Measurements from ENCODE around the gene HSPA4. TPM values are rescaled to one million over a fixed set of nuclear protein-coding genes. Genes with fewer than 3 reads are reported as not detected.
"Not testable (repeated sequence)": the region's sequence is repeated elsewhere in the genome, so short reads cannot be mapped to it uniquely, and the experiment has no call there.

The HSPA4 gene
- total and polyA plus RNA-seq, 2 of the 4 experiments (the other 2 are of a cell fraction) = 34.9 to 120 TPM

DNA sequence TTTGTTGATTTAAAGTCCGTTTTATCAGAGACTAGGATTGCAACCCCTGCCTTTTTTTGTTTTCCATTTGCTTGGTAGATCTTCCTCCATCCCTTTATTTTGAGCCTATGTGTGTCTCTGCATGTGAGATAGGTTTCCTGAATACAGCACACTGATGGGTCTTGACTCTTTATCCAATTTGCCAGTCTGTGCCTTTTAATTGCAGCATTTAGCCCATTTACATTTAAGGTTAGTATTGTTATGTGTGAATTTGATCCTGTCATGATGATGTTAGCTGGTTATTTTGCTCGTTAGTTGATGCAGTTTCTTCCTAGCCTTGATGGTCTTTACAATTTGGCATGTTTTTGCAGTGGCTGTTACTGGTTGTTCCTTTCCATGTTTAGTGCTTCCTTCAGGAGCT is 85.1 kb downstream of the HSPA4 start:
- H3K56ac ChIP-seq (ENCODE audit: extremely low read depth, insufficient read depth, low read length); H3K14ac ChIP-seq (replicated peaks; ENCODE audit: low read depth, low read length); H3K23ac ChIP-seq (ENCODE audit: low read depth, low read length); H3K4ac ChIP-seq (ENCODE audit: low read depth, low read length); intact Hi-C loops (cut with micrococcal nuclease); H2BK120ac ChIP-seq (ENCODE audit: low read depth, low read length); H3K9me3 ChIP-seq (ENCODE audit: control insufficient read depth, insufficient read depth, low read length); H3K4me1 ChIP-seq (ENCODE audit: control insufficient read depth, insufficient read depth, low read length); H3K4me3 ChIP-seq (ENCODE audit: insufficient read depth, low read depth, low read length); H2BK20ac ChIP-seq (ENCODE audit: low read depth, low read length); in situ Hi-C loops (cut with MboI; ENCODE audit: low sequenced_read_pairs); H4K91ac ChIP-seq (ENCODE audit: insufficient read depth, low read depth, low read length); H2BK15ac ChIP-seq (ENCODE audit: low read depth, low read length); CTCF ChIA-PET; H2AK5ac ChIP-seq (ENCODE audit: low read depth, low read length); H2AFZ ChIP-seq (replicated peaks; ENCODE audit: low read length, poor library complexity); DNase-seq; H3K36me3 ChIP-seq (ENCODE audit: control insufficient read depth, insufficient read depth, low read length); H3K9ac ChIP-seq (ENCODE audit: low read depth, low read length); H3K79me1 ChIP-seq (ENCODE audit: low read depth in 1 of 2, low read length in 2 of 2); H3K27ac ChIP-seq (ENCODE audit: insufficient read depth, low read length); H4K8ac ChIP-seq (ENCODE audit: low read depth in 2 of 2, low read length in 2 of 2); H4K20me1 ChIP-seq (ENCODE audit: insufficient read depth, low read length); H3K9me1 ChIP-seq (ENCODE audit: insufficient read depth, low read length); H3K18ac ChIP-seq (ENCODE audit: low read depth, low read length); H2AK9ac ChIP-seq (replicated peaks; ENCODE audit: low read depth, low read length, poor library complexity); H3K4me2 ChIP-seq (ENCODE audit: low read depth, low read length); H4K5ac ChIP-seq (ENCODE audit: low read depth, low read length); H3K27me3 ChIP-seq (ENCODE audit: control insufficient read depth, insufficient read depth, low read length); dilution Hi-C loops (cut with HindIII; ENCODE audit: low sequenced_read_pairs, unreplicated experiment); ATAC-seq (ENCODE audit: low read depth); H2BK5ac ChIP-seq (ENCODE audit: low read depth, low read length, poor library complexity, severe bottlenecking); POLR2A ChIA-PET (ENCODE audit: unreplicated experiment); BruUV-seq (replicated peaks): not testable (repeated sequence)
- no CpG with 5 or more reads among the region's 2 CpGs for WGBS, 2 experiments (ENCODE audit: extremely low coverage in 2 of 2, insufficient read length in 1 of 2)
